SU-DHL-6 (cell line): ENCODE measurements around the gene KRT37.

Source experiments
- EZH2phosphoT487 ChIP-seq: fragments of 200-600 bp; sonication (generic), shearing (Covaris generic); conservative IDR thresholded peaks from 2 replicates; pipeline ENCODE4 v1.6.1; 2018; ENCODE audit warnings: mild to moderate bottlenecking, antibody characterized with exemption, low read length, moderate library complexity, mixed read lengths
- TF ChIP-seq, protein P1 (sequence below): fragments of 200-600 bp; sonication (generic); IDR thresholded peaks from one replicate; pipeline ENCODE4 v1.5.1; 2017; ENCODE audit warnings: antibody characterized with exemption, mild to moderate bottlenecking, low read length, moderate library complexity; ENCODE audit not compliant: insufficient read depth, poor library complexity, severe bottlenecking

DNA sequence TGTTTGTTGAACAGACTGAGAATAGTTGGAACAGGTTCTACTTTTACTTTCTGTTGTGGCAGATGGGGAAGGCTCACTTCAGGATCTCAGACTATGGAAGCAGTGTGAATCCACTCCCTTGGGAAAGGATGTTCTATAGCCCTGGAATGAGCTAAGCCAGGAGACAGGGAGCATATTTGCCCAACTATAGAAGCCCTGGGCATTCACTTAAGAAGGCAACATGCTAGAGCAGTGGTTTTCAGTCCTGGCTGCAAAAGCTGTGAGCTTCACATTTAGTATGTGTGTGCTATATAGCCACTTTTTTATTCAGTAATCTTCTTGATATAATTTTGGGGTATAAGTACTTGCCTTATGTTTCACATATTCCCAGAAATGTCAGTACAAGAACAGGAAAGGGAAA, 44.0 kb upstream of the KRT37 start:
- TF ChIP-seq, protein P1, sequence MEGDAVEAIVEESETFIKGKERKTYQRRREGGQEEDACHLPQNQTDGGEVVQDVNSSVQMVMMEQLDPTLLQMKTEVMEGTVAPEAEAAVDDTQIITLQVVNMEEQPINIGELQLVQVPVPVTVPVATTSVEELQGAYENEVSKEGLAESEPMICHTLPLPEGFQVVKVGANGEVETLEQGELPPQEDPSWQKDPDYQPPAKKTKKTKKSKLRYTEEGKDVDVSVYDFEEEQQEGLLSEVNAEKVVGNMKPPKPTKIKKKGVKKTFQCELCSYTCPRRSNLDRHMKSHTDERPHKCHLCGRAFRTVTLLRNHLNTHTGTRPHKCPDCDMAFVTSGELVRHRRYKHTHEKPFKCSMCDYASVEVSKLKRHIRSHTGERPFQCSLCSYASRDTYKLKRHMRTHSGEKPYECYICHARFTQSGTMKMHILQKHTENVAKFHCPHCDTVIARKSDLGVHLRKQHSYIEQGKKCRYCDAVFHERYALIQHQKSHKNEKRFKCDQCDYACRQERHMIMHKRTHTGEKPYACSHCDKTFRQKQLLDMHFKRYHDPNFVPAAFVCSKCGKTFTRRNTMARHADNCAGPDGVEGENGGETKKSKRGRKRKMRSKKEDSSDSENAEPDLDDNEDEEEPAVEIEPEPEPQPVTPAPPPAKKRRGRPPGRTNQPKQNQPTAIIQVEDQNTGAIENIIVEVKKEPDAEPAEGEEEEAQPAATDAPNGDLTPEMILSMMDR: no peak
- no peak for TF ChIP-seq EZH2phosphoT487
